Caco-2 (cell line): ENCODE measurements around the gene MRTFA. TPM values are rescaled to one million over a fixed set of nuclear protein-coding genes. Genes with fewer than 3 reads are reported as not detected.

Experiments used
- BruUV-seq: library from RNA; stranded (reverse); fragments of 400-500 nt; replicated peaks from 2 replicates; lab custom pipeline; 2021; lab: Mats Ljungman, UMichigan
- CTCF ChIA-PET: fragments of 300-600 bp; sonication (Branson Sonifier 250); formaldehyde crosslinking; loops from one replicate; lab custom pipeline; 2022; ENCODE audit warnings: antibody characterized with exemption; lab: Charles Lee
- POLR2A ChIA-PET: fragments of 300-600 bp; sonication (Branson Sonifier 250); formaldehyde crosslinking; loops from one replicate; lab custom pipeline; 2022; ENCODE audit warnings: antibody characterized with exemption; lab: Charles Lee
- DNase-seq, 2 experiments: peaks; one replicate each; pipeline versions ENCODE4 v3.0.0 to v3.0.0-alpha.2; 2020 to 2022
- H3K27me3 ChIP-seq: replicated peaks from 2 replicates; pipeline ENCODE4 v1.6.0; 2011; ENCODE audit warnings: low read length; ENCODE audit not compliant: control insufficient read depth, insufficient read depth
- H3K36me3 ChIP-seq: 2 replicates; pipeline ENCODE4 v1.5.1; 2011; ENCODE audit warnings: low read length; ENCODE audit not compliant: control insufficient read depth, insufficient read depth
- H3K4me1 ChIP-seq: fragments of 250-450 bp; sonication (Bioruptor Pico); 2 replicates; pipeline ENCODE4 v1.5.1; 2020; ENCODE audit warnings: mild to moderate bottlenecking
- H3K4me3 ChIP-seq: 2 replicates; pipeline ENCODE4 v1.5.1; 2011; ENCODE audit warnings: low read depth, mild to moderate bottlenecking, control low read depth, low read length
- H3K9me3 ChIP-seq: fragments of 250-450 bp; sonication (Bioruptor Pico); 2 replicates; pipeline ENCODE4 v1.5.1; 2020; ENCODE audit warnings: mild to moderate bottlenecking, moderate library complexity
- H3K27ac Mint-ChIP-seq: one replicate; pipeline ENCODE4 v1.8.0; 2022; ENCODE audit warnings: mixed read lengths; ENCODE audit not compliant: unreplicated experiment
- H3K27me3 Mint-ChIP-seq: one replicate; pipeline ENCODE4 v1.8.0; 2022; ENCODE audit warnings: mixed read lengths; ENCODE audit not compliant: insufficient read depth, unreplicated experiment
- H3K36me3 Mint-ChIP-seq: one replicate; pipeline ENCODE4 v1.8.0; 2022; ENCODE audit warnings: mild to moderate bottlenecking, mixed read lengths; ENCODE audit not compliant: insufficient read depth, unreplicated experiment
- H3K4me1 Mint-ChIP-seq: one replicate; pipeline ENCODE4 v1.8.0; 2022; ENCODE audit warnings: low read depth, mixed read lengths; ENCODE audit not compliant: unreplicated experiment
- H3K4me3 Mint-ChIP-seq: one replicate; pipeline ENCODE4 v1.8.0; 2022; ENCODE audit warnings: mild to moderate bottlenecking, moderate library complexity, mixed read lengths; ENCODE audit not compliant: unreplicated experiment
- H3K9me3 Mint-ChIP-seq: one replicate; pipeline ENCODE4 v1.8.0; 2022; ENCODE audit warnings: mixed read lengths; ENCODE audit not compliant: unreplicated experiment
- intact Hi-C: fragments of 100-400 bp; cut with micrococcal nuclease; formaldehyde crosslinking; loops from one replicate; pipeline ENCODE4 v1.10.0; 2022; ENCODE audit not compliant: unreplicated experiment
- total RNA-seq: library from RNA; stranded (reverse); gene quantifications from 2 replicates; pipeline ENCODE4 v1.2.3, GENCODE V29; 2022
- TF ChIP-seq, protein P1 (sequence below), 2 experiments: fragments of 200-600 bp in 1 of 2; IDR thresholded peaks; 1 replicate in 1 of 2; 2 replicates in 1 of 2; pipeline versions ENCODE4 v1.5.1 to v1.8.0; 2011 to 2022; ENCODE audit warnings: antibody characterized with exemption in 1 of 2, control low read depth in 1 of 2, inconsistent platforms in 1 of 2, low read depth in 1 of 2, low read length in 1 of 2, mild to moderate bottlenecking in 1 of 2, moderate library complexity in 1 of 2; ENCODE audit not compliant: insufficient read depth in 1 of 2, severe bottlenecking in 1 of 2, unreplicated experiment in 1 of 2

The MRTFA gene
- total RNA-seq, 1 experiment from 2014 or later, result 38.7 TPM

- ChIA-PET POLR2A (no interaction called here), CTCF (no interaction called here)
These were observed 258.6 kb downstream of the MRTFA start for GRCh38 chr22:40377931-40378330.

GRCh38 chr22:40376149-40376548 is 260.4 kb downstream of the MRTFA start:
- H3K9me3 Mint-ChIP-seq, result no peaks in the 10 kb centered on the region
- H3K9me3 ChIP-seq, result no peaks in the 10 kb centered on the region
- no peak overlapping the region for H3K27ac Mint-ChIP-seq
- H3K4me1 ChIP-seq, result no peaks in the 10 kb centered on the region
- no peak overlapping the region for H3K4me3 ChIP-seq
- ChIA-PET POLR2A (no interaction called here), CTCF (no interaction called here)
- H3K4me1 Mint-ChIP-seq, result peaks cover 7% of the 10 kb centered on the region
- H3K36me3 ChIP-seq, result no peaks in the 10 kb centered on the region
- intact Hi-C loops, result no loop called here
- H3K36me3 Mint-ChIP-seq, result peaks cover 16% of the 10 kb centered on the region
- no TSS peak for BruUV-seq
- no peak overlapping the region for H3K4me3 Mint-ChIP-seq
- no peaks in the 10 kb centered on the region for H3K27me3 ChIP-seq
- H3K27me3 Mint-ChIP-seq, result no peaks in the 10 kb centered on the region
- no peak for DNase-seq
- TF ChIP-seq, protein P1, sequence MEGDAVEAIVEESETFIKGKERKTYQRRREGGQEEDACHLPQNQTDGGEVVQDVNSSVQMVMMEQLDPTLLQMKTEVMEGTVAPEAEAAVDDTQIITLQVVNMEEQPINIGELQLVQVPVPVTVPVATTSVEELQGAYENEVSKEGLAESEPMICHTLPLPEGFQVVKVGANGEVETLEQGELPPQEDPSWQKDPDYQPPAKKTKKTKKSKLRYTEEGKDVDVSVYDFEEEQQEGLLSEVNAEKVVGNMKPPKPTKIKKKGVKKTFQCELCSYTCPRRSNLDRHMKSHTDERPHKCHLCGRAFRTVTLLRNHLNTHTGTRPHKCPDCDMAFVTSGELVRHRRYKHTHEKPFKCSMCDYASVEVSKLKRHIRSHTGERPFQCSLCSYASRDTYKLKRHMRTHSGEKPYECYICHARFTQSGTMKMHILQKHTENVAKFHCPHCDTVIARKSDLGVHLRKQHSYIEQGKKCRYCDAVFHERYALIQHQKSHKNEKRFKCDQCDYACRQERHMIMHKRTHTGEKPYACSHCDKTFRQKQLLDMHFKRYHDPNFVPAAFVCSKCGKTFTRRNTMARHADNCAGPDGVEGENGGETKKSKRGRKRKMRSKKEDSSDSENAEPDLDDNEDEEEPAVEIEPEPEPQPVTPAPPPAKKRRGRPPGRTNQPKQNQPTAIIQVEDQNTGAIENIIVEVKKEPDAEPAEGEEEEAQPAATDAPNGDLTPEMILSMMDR (IDR thresholded peaks at IDR 0.05; ENCODE audit: insufficient read depth in 1 of 2, low read depth in 1 of 2, low read length in 1 of 2, severe bottlenecking in 1 of 2, unreplicated experiment in 1 of 2), result no peak

More at GRCh38 chr22:40377931-40378330, 258.6 kb downstream of the MRTFA start:
- Histone ChIP-seq H3K4me3 (no peak overlapping the region), H3K27me3 (no peaks in the 10 kb centered on the region), H3K4me1 (no peaks in the 10 kb centered on the region), H3K9me3 (no peaks in the 10 kb centered on the region), H3K36me3 (no peaks in the 10 kb centered on the region)
- H3K4me3 Mint-ChIP-seq, result no peak overlapping the region
- peaks cover 6% of the 10 kb centered on the region for H3K4me1 Mint-ChIP-seq
- peaks cover 5% of the 10 kb centered on the region for H3K36me3 Mint-ChIP-seq
- no peak for DNase-seq
- H3K9me3 Mint-ChIP-seq, result no peaks in the 10 kb centered on the region
- no peaks in the 10 kb centered on the region for H3K27me3 Mint-ChIP-seq
- no TSS peak for BruUV-seq
- TF ChIP-seq, protein P1 (IDR thresholded peaks at IDR 0.05; ENCODE audit: insufficient read depth in 1 of 2, low read depth in 1 of 2, low read length in 1 of 2, severe bottlenecking in 1 of 2, unreplicated experiment in 1 of 2), result no peak
- intact Hi-C loops, result no loop called here
- H3K27ac Mint-ChIP-seq, result no peak overlapping the region

DNA sequence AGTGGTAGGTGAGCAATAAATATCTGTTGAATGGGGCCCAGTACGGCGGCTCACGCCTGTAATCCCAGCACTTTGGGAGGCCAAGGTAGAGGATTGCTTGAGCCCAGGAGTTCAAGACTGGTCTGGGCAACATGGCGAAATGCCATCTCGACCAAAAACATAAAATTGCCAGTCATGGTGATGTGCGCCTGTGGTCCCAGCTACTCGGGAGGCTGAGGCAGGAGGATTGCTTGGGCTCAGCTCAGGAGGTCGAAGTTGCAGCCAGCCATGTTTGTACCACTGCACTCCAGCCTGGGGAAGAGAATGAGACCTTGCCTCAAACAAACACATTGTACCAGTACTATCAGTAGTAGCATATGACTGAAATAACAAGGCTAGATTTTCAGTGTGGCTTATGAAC is 262.0 kb downstream of the MRTFA start:
- Histone ChIP-seq H3K9me3 (no peaks in the 10 kb centered on the region), H3K36me3 (no peaks in the 10 kb centered on the region), H3K27me3 (no peaks in the 10 kb centered on the region), H3K4me1 (no peaks in the 10 kb centered on the region), H3K4me3 (no peak overlapping the region)
- CTCF ChIA-PET, result no interaction called here
- intact Hi-C loops, result no loop called here
- H3K4me3 Mint-ChIP-seq, result no peak overlapping the region
- H3K27me3 Mint-ChIP-seq, result no peaks in the 10 kb centered on the region
- no peak overlapping the region for H3K27ac Mint-ChIP-seq
- H3K36me3 Mint-ChIP-seq, result peaks cover 31% of the 10 kb centered on the region
- no peak for DNase-seq
- H3K4me1 Mint-ChIP-seq, result peaks cover 7% of the 10 kb centered on the region
- TF ChIP-seq, protein P1 (IDR thresholded peaks at IDR 0.05; ENCODE audit: insufficient read depth in 1 of 2, low read depth in 1 of 2, low read length in 1 of 2, severe bottlenecking in 1 of 2, unreplicated experiment in 1 of 2), result no peak
- POLR2A ChIA-PET, result no interaction called here
- no TSS peak for BruUV-seq
- H3K9me3 Mint-ChIP-seq, result no peaks in the 10 kb centered on the region
